NCI-H510A (cell line): Measurements from ENCODE around the gene NOTCH3.

Source experiments
- DNase-seq: peaks from one replicate; lab custom pipeline; 2025; lab: John Stamatoyannopoulos, UW

NOTCH3 gene

DNA sequence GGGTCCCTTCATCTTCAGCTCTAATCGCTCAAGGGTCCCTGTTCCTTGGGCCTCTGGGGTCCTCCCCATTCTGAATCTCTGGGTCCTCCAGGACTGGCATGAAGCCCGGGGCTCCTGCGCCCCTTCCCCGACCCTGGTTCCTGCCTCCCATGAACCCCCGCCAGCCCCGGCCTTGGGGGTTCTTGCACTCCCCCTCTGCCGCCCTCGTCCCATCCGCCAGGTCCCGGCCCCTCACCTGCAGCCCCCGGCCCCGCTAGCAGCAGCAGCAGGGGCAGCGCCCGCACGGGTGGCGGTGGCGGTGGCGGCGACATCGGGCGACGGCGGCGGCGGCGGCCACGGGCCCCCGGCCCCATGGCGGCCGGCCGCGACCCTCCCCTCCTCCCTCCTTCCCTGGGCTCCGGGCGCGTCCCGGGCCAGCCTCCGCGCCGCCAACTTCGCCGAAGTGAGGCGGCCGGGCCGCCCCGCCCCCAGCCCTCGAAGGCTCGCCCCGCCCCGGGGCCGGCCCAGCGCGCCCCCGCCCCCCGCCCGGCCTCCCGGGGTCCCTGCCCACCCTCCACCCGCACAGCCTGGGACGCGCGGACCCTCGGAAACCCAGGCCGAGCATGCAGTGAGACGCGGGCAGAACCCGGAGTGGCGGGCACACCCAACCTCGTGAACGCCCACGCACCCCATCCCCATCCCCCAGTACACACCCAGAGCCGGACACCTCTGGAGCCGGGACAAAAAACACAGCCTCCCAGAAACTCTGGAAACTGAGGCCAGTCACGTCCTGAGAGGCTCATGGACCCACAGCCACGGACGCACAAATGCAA lies at the start of gene NOTCH3:
Gene NOTCH3 (minus strand): TSS at position 443 of the 812 bp plus-strand sequence. CDS start 90 bp downstream, at position 353.
- no peak for DNase-seq

DNA sequence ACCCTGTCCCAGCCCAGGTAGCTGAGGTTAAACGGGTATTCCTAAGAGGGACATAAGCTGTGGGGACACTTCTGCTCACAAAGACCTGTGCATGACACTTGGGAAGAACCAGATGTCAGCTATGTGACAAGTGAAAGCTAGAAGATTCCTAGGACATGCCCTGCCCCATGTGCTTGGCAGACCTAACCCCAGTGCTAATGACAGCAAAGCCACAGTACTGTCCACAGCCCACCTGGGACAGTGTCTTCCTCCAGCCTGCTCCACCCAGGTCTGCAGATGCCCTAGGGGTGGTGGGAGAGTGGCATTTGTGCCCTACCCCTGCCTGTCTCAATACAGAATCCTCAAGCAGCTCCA lies 49.8 kb upstream of the NOTCH3 start:
- no peak for DNase-seq

DNA sequence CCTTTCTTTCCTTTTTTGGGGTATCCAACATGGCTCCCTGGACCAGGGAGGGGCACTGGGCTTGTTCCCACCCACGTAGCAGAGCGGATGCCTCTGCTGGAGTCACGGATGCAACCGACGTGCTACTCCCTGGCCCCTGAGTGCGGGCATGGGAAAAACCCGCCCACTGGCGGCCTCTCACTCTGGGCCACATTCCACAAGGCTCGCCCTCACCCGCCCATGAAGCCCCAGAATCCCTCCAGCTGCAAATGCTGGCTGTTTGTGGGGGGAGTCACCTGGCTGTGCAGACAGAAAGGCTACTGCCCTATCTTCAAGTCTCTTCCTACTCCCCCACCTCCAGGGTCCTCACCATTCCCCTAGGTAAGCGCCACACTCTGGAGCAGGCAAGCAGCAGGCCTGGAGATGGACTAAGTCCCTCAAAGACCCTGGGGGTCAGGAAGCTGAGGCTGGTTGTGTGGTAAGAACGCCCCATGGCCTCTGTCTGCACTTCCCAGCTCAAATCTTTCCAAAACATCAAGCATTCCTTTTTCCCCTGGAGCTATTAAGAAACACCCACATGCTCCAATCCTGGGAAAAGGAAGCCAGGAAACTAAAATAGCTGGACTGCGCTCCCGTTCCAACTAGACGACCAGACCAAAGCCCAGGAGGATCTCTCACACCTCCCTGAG lies 49.3 kb upstream of the NOTCH3 start:
- no peak for DNase-seq

DNA sequence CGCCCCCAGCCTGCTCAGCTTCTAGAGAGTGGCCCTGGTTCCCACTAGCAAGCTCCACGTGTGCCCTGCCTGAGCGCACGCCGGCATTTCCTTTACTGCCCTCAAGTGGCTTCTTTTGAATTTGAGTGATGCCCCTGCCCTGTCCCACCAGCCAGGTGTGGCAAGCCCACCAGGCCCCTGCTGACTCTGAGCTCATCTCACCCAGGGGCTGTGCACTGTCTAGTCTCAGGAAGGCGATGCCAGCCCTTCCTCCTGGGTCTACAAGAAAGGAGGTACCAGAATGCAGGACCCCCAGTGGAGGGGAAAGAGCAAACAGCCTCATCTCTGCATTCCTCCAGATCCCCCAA lies 48.7 kb upstream of the NOTCH3 start:
- no peak for DNase-seq

DNA sequence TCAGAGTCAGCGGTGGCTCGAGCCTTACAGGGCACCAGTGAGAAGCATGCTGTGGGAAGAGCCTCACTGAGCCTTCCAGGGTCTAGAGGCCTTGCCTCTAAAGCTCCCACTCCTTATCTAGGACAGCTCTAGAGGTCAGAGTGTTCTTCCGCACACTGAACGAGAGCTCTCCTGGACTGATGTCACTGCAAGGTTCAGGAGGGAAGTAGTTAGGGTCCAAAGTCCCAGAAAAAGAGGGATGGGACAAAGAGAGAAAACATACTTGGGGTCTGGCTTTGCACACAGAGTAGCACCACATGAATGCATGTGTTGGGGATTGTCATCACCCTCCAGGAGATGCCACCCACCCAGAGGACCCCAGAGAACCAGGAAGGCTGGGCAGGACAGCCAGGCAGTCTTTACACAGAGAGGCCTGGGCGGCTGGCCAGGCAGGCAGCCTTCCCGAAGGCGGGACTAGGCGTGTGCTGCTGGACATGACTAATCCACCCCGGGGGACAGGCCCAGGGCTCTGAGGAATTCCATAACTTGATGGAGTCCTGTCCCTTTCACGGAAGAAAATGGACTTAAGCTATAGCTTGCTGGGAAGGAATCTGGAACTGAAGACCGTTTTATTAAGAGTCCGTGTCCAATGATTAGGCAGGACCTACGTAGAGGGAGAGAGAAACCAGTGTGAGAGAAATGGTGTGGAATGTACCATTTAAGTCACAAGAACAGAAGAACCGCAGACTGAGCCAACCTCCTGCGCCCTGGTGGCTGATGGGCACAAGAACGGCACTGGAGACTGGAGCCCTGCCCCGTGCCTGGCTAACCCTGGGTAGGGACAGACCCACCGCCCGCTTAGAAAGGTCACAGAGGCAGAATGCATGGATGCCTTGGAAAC lies 48.1 kb upstream of the NOTCH3 start:
- DNase-seq: no peak

DNA sequence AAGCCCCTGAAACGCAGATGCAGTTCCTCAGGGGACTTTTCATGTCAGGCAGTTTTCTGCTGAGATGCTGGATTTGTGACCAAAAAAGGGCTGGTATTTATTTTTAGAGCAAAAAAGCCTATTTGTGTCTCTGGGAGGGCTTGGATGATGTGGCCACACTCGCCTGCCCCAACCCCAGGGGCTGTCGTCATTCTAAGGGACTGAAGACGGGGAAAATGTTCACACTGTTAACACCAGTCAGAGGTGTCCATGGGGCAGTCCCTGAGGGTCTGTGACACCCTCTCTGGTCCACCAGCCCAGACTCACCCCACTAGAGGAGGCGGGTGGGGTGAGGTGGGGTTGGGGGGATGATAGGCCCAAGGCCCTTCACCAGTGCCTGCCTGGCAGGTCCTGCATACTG lies 47.3 kb upstream of the NOTCH3 start:
- DNase-seq: no peak

DNA sequence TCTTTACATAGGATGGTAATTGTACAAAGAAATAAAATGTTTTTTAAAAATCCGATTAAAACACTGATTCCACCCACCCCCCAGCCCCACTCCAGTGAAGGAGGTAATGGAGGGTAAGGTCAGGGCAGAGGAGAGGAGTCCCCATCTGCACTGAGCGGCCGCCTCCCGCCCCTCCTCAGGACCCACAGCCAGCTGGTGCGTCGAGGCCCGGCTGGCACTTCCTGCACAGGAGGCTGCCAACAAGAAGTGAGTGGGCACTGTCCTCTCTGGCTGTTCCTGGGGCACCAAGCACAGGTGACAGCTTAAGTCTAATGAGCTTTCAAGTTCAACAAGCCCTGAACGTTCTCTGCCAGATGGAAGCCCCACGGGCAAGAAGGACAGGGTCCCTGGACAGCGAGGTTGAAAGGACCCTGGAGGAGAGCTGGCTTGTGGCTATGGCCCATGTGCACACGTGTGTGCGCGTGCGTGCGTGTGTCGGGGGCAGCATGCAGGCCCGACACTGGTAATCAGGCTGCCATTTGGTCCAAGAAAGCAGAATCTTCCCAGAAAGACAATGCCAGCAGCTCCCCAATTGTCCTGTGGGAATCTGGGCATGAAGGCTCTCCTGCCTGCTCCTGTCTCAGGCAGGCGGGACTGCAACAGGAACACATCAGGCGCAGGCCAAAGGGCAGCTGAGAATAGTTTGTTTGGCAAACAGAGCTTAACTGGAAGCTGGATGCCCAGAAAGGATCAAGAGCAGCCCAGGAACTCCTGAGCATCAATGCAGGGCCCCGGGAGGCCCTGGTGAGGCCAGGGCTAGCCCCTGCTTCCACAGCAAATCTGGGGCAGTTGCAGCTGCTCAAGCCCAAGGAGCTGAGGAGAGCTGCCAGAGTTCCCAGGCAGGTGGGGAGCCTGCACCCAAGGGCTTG lies 46.6 kb upstream of the NOTCH3 start:
- DNase-seq: no peak

DNA sequence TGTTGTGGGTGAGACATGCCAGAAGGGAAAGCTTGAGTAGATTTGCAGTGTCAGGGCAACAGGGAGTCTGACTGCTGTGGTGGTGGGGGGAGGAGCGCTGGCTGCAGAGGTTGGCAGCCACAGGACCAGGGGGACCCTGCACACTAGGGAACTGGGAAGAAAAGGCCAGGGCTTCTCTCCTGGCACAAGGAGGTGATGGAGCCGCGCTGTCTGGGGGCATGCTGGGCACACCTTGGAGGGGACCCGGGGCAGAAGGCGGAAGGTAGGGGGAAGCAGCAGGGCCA lies 45.3 kb upstream of the NOTCH3 start:
- no peak for DNase-seq

DNA sequence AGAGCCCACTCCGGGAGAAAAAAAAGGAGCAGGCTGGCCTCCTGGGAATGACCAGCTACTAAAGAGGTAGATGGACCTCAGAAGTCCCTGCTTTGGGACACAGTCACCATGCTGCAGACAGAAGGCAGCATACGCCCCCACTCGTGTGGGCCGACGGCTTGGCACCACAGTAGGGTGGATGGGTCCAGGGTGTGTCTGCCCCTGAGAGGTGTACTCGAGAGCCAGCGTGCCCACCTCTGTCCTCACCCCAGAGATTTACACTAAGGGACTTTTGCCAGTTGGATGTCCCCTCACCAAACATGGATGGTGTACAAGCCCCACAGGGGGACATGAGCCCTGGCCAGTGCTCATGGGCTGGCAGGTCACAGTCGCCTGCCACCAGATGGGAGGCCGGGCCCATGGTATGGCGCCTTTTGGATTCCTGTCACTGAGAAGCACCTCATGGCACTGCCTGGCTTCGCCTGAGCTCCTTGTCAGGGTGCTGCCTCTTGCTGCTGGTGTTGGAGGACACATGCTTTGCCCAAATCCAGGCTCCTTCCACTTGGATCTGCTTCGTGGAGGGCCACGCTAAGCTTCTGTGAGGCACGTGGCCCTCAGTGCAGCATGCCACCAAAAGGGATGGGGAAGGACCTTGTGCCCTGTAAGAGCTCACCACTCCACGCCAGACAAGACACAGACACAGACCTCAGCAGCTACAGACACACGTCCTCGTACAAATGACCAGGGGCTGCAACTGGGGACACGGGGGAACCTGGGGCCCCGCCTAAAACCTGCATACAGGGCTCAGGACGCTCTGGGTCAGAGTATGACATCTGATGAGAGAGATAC lies 44.8 kb upstream of the NOTCH3 start:
- DNase-seq: no peak

DNA sequence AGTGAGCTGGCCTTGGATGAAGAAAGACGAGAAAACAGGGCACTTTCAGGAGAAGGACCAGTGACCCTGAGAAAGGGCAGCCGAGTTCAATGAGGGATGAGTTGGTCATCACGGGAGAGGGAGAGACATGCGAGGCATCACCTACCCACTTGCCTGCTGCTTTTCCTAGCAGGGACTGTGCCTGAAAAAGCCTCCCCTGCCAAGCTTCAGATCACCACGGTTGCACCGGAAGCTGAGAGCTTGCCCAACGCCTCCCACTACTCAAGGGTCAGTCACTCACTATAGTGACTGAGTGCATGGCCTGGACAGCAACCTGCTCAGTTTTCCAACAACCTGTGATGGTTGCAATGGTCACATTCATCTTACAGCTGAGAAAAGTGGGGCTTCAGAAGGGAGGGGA lies 44.0 kb upstream of the NOTCH3 start:
- no peak for DNase-seq

DNA sequence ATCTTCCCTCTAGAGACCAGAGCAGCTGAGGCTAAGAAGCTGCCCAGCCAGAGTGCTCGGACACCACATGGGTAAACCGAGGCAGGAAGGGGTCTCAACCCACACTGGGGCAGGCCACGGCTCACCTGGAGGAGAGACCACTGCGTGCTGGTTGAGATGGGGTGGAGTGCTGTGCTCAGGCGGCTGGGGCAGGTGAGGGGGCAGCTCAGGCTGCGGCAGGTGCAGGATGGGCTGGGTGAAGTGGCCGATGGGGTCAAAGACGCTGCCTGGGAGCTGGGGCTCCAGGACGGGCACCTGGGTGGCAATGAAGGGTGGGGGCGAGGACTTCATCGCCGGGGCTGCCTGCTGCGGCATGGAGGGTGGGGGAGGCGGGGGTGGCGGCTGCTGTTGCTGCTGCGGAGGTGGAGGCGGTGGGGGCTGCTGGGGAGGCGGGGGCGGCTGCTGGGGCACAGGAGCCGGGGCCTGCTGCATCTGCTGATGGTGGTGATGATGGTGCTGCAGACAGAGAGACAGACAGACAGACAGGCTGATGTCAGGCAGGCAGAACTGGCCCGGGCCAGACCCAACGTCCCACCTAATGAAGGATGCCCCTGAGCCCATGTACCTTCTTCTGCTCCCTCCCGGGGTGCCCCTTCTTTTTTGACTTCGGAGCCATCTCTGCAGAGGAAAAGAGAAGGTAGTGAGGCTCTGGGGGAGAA lies 43.5 kb upstream of the NOTCH3 start:
- DNase-seq: no peak

DNA sequence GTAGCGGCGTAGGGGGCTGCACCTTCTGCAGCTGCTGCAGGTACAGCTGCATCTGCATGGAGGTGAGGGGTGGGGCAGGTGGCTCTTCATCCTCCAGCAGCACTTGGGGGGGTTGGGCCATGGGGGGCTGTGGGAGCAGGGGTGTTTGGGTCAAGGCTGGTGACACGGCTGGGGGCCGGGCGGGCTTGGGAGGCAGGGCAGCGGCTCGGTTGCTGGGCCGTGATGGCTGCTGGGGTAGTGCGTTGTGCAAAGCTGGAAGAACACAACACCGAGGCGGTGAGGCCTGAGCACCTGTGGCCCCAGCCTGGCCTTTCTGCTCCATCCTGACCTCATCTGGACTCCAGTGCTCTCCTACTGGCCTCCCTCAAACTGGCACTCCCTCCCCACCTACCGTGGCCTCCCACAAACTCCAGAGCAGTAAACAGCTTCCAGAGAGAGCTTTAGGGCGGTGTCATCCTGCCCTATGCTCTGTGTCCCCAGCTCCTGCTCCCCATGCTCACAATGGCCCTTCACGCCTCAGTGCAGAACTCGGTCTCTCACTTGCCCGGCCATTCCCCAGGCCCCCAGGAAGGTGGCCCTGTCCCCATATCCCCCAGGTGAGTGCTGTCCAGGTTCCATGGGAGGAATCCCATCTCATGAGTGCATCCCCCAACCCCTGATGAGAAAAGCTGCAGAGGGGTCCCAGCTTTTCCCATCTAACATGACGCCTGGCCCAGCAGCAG lies 42.6 kb upstream of the NOTCH3 start:
- DNase-seq: no peak

DNA sequence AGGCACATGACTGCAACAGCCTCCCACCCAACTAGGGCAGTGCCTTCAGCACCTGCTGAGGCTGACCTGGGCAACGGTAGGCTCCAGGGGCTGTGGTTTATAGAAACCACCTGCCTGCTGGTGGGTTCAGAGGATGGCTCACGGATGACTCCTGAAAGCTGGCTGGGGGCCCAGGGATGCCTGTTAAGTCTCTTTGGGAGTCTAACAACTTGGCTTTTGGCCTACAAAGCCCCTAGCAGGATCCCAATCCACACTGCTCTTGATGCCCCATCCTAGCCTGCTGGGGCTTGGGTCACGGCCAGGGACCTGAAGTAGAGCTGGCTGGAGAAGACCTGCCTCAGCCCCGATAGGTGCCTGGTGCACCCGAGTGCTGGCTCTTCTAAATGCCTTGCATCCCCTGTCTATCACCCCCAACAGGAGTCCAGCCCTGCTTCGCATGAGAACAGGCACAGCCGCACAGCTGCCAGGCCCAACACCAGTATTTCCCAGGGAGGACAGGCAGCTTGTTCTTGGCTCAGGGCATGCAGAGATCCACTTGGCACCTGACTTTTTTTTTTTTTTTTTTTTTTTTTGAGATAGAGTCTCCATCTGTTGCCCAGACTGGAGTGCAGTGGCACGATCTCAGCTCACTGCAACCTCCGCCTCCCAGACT lies 40.6 kb upstream of the NOTCH3 start:
- no peak for DNase-seq

DNA sequence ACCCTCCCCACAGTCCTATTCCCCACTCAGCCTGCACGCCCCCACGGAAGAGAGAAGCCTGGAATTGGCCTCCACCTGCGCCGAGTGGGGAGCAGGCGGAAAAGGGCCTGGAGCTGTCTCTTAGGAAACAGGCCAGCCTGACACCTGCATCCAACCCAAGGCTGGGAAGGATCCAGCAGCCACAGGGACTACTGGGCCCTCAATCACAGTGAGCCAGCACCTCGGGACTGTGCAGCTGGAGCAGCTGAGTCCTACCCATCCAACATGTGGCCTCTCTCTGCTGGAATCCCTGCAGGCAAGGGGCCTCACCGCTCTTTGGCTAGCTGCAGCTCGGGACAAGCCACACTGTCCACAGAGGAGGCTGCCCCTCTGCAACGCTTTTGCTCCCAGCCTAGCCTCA lies 39.7 kb upstream of the NOTCH3 start:
- DNase-seq: no peak

DNA sequence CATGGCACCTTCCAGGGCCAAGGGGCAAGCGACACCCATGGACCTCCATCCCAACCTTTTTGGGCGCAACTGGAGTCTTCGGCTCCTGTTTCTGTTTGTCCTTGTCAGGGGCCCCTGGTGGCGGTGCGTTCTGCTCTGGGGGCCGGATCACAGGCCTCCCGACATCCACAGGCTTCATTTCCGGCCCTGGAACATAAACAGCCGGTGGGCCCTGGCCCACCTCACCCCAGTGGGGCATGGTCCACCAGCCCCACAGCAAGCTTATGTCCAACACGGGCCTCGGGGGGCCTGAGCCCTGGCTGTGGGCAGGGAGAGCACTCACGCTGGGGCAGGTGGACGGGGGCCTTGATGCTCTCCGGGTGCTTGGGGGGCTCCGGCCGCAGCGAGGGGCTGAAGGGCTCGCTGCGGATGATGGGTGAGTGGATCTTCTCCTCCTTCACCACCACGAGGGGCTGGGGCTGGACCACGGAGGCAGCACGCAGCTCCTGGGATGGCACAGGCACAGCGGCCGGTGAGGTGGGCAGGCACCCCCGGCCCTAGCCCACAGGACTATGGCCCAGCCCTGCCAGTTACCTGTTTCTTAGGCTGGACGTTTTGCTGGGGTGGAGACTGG lies 38.6 kb upstream of the NOTCH3 start:
- DNase-seq: no peak

DNA sequence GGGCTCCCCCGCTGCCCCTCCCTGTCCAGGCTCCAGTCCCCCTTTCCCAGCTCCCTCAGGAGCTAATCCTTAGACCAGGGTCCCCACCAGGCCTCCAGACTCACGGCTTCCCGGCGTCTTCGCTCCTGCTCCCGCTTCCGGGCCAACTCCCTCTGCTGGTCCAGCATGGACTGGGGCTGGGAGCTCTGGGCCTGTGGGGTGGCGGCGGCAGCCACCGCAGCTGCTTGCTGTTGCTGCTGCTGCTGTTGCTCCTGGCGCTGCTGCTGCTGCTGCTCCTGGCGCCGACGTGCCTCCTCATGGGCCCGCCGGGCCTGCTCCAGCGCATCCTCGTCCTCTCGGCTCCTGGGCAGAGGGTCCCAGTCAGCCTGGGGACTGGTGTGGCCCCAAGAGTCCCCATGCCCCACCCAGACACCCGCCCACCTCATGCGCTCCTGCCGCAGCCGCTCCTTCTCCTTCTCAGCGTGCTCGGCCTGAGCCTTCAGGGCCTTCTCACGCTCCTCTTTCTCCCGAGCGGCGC lies 37.9 kb upstream of the NOTCH3 start:
- no peak for DNase-seq

DNA sequence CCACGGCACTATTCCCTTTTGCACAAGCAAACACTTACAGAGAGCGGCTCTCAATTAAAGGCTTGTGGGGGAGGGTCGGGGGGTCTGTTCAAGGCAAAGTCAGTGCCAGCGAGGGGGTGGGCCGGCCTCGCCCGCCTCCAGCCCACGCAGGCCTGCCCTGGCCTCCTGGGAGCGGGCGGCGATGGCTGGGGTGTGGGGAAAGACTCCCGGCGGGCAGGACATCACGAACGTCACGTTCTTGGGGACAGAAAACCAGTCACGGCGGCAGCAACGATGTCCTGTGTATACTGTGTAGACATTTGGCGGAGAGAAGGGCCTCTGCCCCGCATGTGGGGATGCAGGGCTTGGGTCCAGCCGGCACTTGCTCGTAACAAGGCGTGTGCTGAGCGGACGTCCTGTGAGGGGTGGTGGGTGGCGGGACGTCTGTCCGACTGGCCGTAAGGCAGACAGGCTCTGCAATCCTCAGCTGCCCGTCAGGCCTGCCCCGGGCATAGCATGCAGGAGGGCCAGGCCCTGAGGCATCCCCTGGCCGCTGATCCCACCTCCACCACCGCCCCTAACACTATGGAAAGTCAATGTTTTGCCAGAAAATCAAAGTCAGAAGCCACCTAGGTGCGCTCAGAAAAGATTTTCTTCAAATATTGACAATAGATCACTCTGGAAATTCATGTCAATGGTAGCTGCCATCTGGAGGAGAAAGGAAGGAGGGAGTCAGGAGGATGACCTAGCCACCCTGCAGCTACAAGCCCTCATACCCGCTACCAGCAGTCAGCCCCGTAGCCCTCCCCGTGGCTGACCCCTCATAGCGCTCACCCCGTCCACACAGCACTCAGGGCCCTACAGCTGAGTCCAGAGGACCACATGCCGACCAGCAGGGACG lies 37.2 kb upstream of the NOTCH3 start:
- DNase-seq: no peak

DNA sequence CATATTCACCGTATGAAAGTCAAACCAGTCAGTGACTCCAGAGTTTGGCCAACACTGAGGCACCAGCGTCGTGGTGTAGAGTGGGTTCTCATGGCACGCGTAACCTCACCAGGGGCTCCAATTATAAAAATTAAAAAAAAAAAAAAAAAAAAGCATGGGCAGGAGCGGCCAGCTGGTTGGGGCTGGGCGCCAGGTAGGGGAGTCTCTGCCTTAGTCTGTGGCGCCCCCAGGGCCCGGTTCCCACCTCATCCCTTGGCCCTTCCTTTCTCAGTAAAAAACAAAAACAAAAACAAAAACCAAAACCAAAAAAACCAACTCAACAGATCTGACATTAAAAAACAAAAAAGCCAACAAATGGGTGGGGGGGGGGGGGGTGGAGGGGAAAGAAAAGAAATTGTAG lies 36.1 kb upstream of the NOTCH3 start:
- no peak for DNase-seq
